GM18909 (cell line): ENCODE results near the gene DIAPH2.
A peak's percentile ranks its signal among the peaks of the same experiment; 100 is the strongest.
"Not testable (repeated sequence)": the region's sequence is repeated elsewhere in the genome, so short reads cannot be mapped to it uniquely, and the experiment has no call there.

ENCODE experiments used
- ATAC-seq: cut with Tn5 transposase; IDR thresholded peaks from one replicate; pipeline ENCODE4 v1.9.1; 2021; ENCODE audit warnings: mild to moderate bottlenecking; ENCODE audit not compliant: unreplicated experiment, poor library complexity

DIAPH2 gene

GRCh38 chrX:96714393-96714792 lies 29.8 kb downstream of the DIAPH2 start:
- ATAC-seq, result not testable (repeated sequence)

GRCh38 chrX:96715481-96715880 lies 30.8 kb downstream of the DIAPH2 start:
- ATAC-seq, result no peak

- ATAC-seq, result no peak
Observed at GRCh38 chrX:96719161-96719875, 34.7 kb downstream of the DIAPH2 start.

DNA sequence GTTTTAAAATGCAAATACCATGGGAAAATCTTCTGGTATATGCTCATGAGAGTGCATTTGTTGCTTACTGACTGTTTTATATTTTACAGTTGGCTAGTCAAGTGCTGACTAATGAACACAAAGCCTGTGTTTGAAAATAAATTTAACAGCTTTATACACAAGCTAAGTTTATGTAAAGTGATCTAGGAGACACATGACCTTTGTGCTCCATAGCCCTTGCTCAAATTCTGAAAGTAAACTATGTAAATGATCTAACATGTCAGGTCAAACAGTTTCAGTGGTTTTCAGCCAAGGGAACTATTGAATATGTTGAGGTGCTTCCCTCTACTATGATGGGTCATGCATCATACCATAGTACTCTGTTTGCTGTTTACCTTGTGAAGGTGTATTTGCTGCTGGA lies 36.7 kb downstream of the DIAPH2 start:
- peak; percentile 100 for ATAC-seq

DNA sequence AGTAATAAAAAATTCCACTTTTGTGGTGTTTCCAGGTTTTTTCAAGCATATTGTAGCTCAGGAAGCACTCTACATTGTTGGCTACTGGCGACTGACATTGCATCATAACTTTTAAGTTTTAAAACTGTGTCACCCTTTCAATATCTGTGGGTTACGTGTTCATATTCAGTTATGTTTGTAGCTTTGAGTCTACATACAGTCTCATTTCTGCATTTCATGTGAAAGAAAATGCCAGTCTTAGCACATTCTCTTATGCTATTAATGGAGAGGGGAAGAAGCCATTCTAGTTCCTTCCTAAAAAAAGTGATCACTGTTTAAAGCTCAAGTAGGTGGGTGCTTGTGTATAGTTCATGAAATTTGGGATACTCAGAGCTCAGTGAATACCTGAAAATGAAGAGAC lies 38.1 kb downstream of the DIAPH2 start:
- ATAC-seq, result no peak

DNA sequence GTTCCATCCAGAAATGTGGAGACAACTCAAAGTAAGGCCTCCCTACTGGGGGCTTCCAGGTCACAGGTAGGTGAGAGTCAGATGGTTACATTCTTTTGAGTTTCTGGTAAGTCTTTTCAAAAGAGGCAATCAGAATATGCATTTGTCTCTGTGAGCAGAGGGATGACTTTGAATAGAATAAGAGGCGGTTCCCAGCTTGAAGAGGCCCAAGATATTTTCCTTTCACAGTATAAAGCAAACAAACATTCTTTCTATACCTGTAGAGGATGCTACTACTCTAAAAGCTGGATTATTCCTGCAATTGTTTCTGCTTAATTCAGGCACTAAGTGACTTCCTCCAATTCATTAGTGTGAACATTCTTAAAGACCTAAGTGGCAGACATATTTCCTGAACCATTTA lies 44.4 kb downstream of the DIAPH2 start:
- no peak for ATAC-seq

- no peak for ATAC-seq
Observed at GRCh38 chrX:96729868-96730643, 45.4 kb downstream of the DIAPH2 start.

DNA sequence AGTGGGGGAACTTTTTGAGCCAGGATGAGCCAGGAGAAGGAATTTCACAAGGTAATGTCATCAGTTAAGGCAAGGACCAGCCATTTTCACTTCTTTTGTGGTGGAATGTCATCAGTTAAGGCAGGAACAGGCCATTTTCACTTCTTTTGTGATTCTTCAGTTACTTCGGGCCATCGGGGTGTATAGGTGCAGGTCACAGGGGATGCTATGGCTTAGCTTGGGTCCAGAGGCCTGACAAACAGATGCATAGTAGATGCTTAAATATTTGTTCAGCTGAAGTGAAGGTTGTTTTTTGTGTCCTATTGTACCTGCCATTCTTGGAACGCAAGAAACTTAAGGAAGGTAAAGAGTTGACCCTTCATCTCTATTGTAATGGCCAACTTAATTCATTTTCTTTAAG lies 46.4 kb downstream of the DIAPH2 start:
- not testable (repeated sequence) for ATAC-seq

DNA sequence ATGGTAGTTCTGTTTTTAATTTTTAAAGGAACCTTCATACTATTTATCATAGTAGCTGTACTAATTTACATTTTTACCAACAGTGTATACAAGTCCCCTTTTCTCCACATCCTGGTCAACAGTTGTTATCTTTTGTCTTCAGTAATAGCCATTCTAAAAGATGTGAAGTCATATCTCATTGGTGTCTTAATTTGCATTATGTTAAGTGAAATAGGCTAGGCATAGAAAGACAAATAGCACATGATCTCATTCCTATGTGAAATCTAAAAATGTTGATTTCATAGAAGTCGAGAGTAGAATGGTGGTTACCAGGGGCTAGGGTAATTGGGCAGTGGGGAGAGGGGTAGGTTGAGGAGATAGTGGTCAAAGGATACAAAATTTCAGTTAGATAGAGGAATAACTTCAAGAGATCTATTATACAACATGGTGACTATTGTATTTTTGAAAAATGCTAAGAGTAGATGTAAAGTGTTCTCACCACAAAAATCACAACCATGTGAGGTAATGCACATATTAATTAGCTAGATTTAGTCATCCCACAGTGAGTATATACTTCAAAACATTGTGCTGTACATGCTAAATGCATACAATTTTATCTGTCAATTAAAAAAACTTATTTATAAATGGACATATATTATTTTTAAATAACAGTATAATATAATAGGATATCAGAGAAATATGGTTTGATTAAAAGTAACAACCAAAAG lies 58.9 kb downstream of the DIAPH2 start:
- ATAC-seq, result no peak

GRCh38 chrX:96752781-96753180 lies 68.1 kb downstream of the DIAPH2 start:
- no peak for ATAC-seq

DNA sequence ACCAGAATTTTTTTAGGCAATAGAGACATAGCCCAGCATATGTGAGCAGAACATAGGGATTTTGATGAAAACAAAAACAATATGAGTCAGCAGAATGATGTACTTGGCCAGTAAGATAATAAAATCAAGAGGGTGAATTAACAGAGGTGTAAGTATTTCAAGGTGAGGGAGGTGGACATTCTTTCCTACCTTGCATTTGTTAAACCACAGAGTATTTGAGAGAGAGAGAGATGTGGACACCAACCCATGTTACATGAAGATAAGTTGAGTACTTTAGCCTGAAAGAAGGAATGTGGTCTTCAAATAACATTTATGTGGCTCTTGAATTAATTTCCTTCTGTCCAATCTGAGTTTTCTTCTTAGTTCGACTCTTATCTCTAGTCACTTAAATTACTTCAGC lies 68.6 kb downstream of the DIAPH2 start:
- ATAC-seq, result no peak

- ATAC-seq, result no peak
Observed at GRCh38 chrX:96756491-96756890, 71.8 kb downstream of the DIAPH2 start.

- no peak for ATAC-seq
Observed at GRCh38 chrX:96761566-96761965, 76.9 kb downstream of the DIAPH2 start.

DNA sequence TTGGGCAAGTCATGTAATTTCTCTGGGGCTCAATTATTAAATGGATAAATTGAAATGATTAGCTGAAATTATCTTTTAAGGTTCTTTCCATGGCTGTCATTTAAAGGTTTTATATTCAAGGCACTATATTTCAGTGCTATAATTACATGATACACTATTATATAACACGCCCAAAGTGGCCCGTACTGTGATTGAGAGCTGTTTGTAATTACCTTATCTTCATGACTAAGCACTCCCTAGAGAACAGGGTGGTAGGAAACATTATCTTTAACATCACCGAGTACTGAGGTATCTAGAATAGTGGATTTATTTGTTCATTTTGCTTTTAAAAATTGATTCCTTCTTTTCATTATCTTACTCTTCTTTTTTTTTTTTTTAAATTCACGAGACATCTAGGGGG lies 79.0 kb downstream of the DIAPH2 start:
- no peak for ATAC-seq

DNA sequence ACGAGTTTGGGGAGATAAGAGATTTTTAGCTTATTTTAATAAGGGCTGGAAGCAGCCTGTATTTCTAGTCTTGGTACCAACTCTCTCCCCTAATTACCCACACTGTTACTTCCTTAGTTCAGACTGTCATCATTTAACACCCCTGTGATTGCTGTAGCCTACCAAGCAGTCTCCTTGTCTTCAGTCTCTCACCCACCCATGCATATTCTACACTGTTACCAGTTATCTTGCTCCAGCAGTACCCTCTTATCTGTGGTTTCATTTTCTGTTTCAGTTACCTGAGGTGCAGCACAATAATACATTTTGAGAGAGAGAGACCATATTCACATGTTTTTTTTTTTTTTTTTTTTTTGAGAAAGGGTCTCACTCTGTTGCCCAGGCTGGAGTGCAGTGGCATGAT lies 80.2 kb downstream of the DIAPH2 start:
- peak; percentile 83 for ATAC-seq

DNA sequence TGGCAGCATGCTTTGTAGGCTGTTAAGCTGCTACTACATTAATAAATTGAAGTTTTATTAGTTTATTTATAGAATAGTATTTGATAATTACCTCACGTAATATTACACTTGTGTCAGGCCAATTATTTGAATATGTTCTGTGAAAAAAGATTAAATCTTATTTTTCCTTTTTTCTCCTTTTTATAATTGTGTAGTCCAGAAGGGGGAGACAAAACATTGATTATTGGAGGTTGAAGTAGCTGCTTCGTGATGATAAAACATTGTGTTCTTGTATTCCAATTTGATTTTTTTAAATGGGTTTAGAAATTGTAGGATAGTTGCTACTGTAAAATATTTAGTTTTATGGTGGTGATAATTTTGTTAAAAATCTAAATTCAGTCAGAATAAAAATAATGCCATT lies 85.7 kb downstream of the DIAPH2 start:
- ATAC-seq, result no peak

DNA sequence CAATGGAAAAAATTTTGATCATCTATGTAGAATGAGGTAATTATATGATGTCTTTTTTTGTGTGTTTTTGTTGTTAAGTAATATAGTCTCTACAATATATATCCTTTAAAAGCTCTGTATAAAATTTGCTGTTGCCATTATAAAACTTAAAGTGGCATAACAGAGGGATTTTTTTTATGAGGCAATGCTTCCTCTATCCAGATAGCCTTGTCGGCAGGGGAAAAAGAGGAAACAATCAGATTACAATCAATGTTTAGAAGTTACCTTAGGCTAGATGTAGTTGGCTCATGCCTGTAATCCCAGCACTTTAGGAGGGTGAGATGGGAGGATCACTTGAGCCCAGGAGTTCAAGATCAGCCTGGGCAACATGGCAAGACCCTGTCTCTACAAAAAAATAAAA lies 86.8 kb downstream of the DIAPH2 start:
- no peak for ATAC-seq

- no peak for ATAC-seq
Observed at GRCh38 chrX:96774116-96774515, 89.5 kb downstream of the DIAPH2 start.

DNA sequence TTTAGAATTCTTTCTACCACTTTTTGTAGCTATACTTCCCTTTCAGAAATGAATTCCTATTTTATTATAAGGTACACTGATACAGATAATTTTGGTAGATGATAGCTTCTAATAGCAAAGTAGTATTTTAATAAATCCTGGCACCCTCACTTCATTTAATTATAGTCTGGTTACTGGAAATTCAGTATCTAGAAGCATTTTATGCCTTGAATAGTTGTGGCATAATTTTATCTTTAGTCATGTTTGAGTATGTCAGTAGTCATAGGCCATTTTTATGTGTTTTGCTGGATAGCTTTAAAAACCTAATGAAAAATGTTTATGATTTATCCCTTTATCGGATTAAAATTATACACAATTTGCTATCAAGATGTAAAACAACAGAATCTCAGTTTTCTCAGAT lies 92.3 kb downstream of the DIAPH2 start:
- no peak for ATAC-seq

DNA sequence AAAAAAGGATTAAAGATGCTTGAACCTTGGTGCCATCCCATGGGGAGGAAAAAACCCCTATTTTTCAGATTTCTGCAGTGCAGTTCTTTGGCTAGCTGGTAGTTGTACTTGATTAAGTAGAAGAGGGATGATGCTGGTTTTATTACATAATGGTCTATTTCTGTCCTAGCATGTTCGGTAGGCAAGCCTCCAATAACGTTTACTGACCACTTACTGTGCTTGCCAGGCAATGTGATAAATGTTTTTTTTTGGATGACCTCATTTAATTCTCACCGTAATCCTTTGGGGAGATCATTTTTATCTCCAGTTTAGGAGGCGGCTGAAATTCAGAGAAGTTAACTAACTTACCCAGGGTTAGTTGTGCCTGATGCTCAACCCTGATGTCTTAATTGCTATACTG lies 106.9 kb downstream of the DIAPH2 start:
- no peak for ATAC-seq

GRCh38 chrX:96792047-96792446 lies 107.4 kb downstream of the DIAPH2 start:
- no peak for ATAC-seq
